A549 (cell line): ENCODE results near the gene GRK5. TPM values are rescaled to one million over a fixed set of nuclear protein-coding genes. Genes with fewer than 3 reads are reported as not detected.

Experiments
- ATAC-seq, 2 experiments: fragments of 200-7000 bp in 1 of 2; fragments of >200 bp in 1 of 2; cut with Nextera tagmentation in 1 of 2; cut with Tn5 transposase in 1 of 2; 3 replicates each; pipeline versions ENCODE4 v1.8.0 to v1.9.1; 2018 to 2020; ENCODE audit warnings: mild to moderate bottlenecking in 1 of 2, moderate library complexity in 1 of 2
- CTCF ChIA-PET: fragments of 300-600 bp; sonication (Branson Sonifier 250); formaldehyde crosslinking; extraction: SDS; loops from one replicate; lab custom pipeline; 2021; ENCODE audit warnings: antibody characterized with exemption, inconsistent platforms; lab: Yijun Ruan, JAX
- POLR2A ChIA-PET: fragments of 350-600 bp; formaldehyde crosslinking; extraction: SDS; loops from one replicate; lab custom pipeline; 2021; ENCODE audit warnings: antibody characterized with exemption, inconsistent platforms; lab: Yijun Ruan, JAX
- DNase-seq, 2 experiments: peaks; one replicate each; pipeline versions ENCODE4 v3.0.0 to v3.0.0-alpha.2; 2011 to 2016; ENCODE audit warnings: low read depth in 1 of 2, low spot score in 1 of 2
- FAIRE-seq: peaks from 2 replicates; lab custom pipeline; 2011; peaks lifted over from hg19 to GRCh38; lab: Jason Lieb, UNC
- H3K27ac ChIP-seq, 2 experiments: fragments of >200 bp; sonication (Bioruptor Twin); formaldehyde crosslinking; 3 replicates each; pipeline ENCODE4 v1.5.1; 2016 to 2017
- H3K4me1 ChIP-seq: fragments of >200 bp; sonication (Bioruptor Twin); formaldehyde crosslinking; 3 replicates; pipeline ENCODE4 v1.6.1; 2016
- H3K4me2 ChIP-seq: fragments of >200 bp; sonication (Bioruptor Twin); formaldehyde crosslinking; 3 replicates; pipeline ENCODE4 v1.6.1; 2016
- H3K4me3 ChIP-seq: fragments of >200 bp; sonication (Bioruptor Twin); formaldehyde crosslinking; 3 replicates; pipeline ENCODE4 v1.5.1; 2016
- H3K9me3 ChIP-seq: fragments of >200 bp; sonication (Bioruptor Twin); formaldehyde crosslinking; 3 replicates; pipeline ENCODE4 v1.6.1; 2016
- ATOH8 ChIP-seq: fragments of 250-450 bp; sonication (Bioruptor Pico); IDR thresholded peaks from 2 replicates; pipeline ENCODE4 v1.5.0; 2020; ENCODE audit warnings: low read depth, mild to moderate bottlenecking, moderate library complexity
- BCL3 ChIP-seq: fragments of >200 bp; sonication (Bioruptor Twin); formaldehyde crosslinking; IDR thresholded peaks from 3 replicates; pipeline ENCODE4 v1.6.1; 2016
- CHD2 ChIP-seq: fragments of 150-350 bp; IDR thresholded peaks from 2 replicates; pipeline ENCODE4 v1.6.1; 2014; ENCODE audit warnings: low read length; ENCODE audit not compliant: partially characterized antibody
- CHD4 ChIP-seq: fragments of 200-600 bp; sonication (generic); IDR thresholded peaks from 2 replicates; pipeline ENCODE4 v1.6.1; 2016; ENCODE audit warnings: antibody characterized with exemption, mild to moderate bottlenecking, borderline replicate concordance
- E2F6 ChIP-seq: IDR thresholded peaks from 2 replicates; pipeline ENCODE4 v1.6.1; 2012; ENCODE audit warnings: low read depth, borderline replicate concordance
- ELK1 ChIP-seq: fragments of 150-350 bp; IDR thresholded peaks from 2 replicates; pipeline ENCODE4 v1.6.1; 2014; ENCODE audit warnings: low read depth, mild to moderate bottlenecking, low read length
- ESRRA ChIP-seq: fragments of 150-350 bp; IDR thresholded peaks from 2 replicates; pipeline ENCODE4 v1.6.1; 2014; ENCODE audit warnings: mild to moderate bottlenecking, low read length, borderline replicate concordance
- GATA3 ChIP-seq: IDR thresholded peaks from 2 replicates; pipeline ENCODE4 v1.6.1; 2012; ENCODE audit warnings: borderline replicate concordance
- HES2 ChIP-seq: fragments of >200 bp; sonication (Bioruptor Twin); formaldehyde crosslinking; IDR thresholded peaks from 2 replicates; pipeline ENCODE4 v1.6.1; 2016
- HOXA7 ChIP-seq: fragments of 250-450 bp; sonication (Bioruptor Pico); IDR thresholded peaks from 2 replicates; pipeline ENCODE4 v1.5.0; 2020; ENCODE audit warnings: mild to moderate bottlenecking, moderate library complexity
- MAZ ChIP-seq: fragments of 150-350 bp; IDR thresholded peaks from 2 replicates; pipeline ENCODE4 v1.6.1; 2014; ENCODE audit warnings: antibody characterized with exemption, low read depth, low read length, borderline replicate concordance
- MYC ChIP-seq: IDR thresholded peaks from 2 replicates; pipeline ENCODE4 v1.6.1; 2012; ENCODE audit warnings: mild to moderate bottlenecking, inconsistent platforms, low read length, improper control_type of control experiment, borderline replicate concordance
- NR3C1 ChIP-seq: fragments of >200 bp; sonication (Bioruptor Twin); formaldehyde crosslinking; IDR thresholded peaks from 3 replicates; pipeline ENCODE4 v1.6.1; 2017
- PBX3 ChIP-seq: IDR thresholded peaks from 2 replicates; pipeline ENCODE4 v1.6.1; 2012
- RCOR1 ChIP-seq: fragments of 150-350 bp; IDR thresholded peaks from 2 replicates; pipeline ENCODE4 v1.6.1; 2014; ENCODE audit warnings: antibody characterized with exemption, low read length, low read depth
- RNF2 ChIP-seq: fragments of 200-600 bp; sonication (generic); IDR thresholded peaks from 2 replicates; pipeline ENCODE4 v1.6.1; 2016; ENCODE audit warnings: low read depth, mild to moderate bottlenecking, antibody characterized with exemption, moderate library complexity, borderline replicate concordance
- SMC3 ChIP-seq: fragments of >200 bp; sonication (Bioruptor Twin); formaldehyde crosslinking; IDR thresholded peaks from 3 replicates; pipeline ENCODE4 v1.6.1; 2018; ENCODE audit warnings: inconsistent platforms
- TP53 ChIP-seq: fragments of 250-450 bp; sonication (Bioruptor Pico); IDR thresholded peaks from 2 replicates; pipeline ENCODE4 v1.5.0; 2021; ENCODE audit warnings: mild to moderate bottlenecking, moderate library complexity
- ZFP36 ChIP-seq: fragments of 450-650 bp; IDR thresholded peaks from 2 replicates; pipeline ENCODE4 v1.6.1; 2014; ENCODE audit warnings: borderline replicate concordance; ENCODE audit not compliant: partially characterized antibody
- ZNF302 ChIP-seq: fragments of 250-450 bp; sonication (Bioruptor Pico); IDR thresholded peaks from 2 replicates; pipeline ENCODE4 v1.9.0; 2021; ENCODE audit warnings: inconsistent platforms, mild to moderate bottlenecking, moderate library complexity
- WGBS: methylation state at CpG from one replicate; pipeline ENCODE4 v1.1.6; 2017; ENCODE audit errors: missing lambda C conversion rate; 5-methylcytosine and 5-hydroxymethylcytosine counted together
- polyA plus RNA-seq, 4 experiments: library from polyadenylated mRNA; depleted of rRNA in 3 of 4; stranded (reverse); fragments of >200 nt; fragmentation: RNase III in 1 of 4; extraction: RNeasy Plus Mini Kit Qiagen cat#74134 plus additional on column Dnase treatment in 1 of 4; gene quantifications; 2 replicates in 3 of 4; 3 replicates in 1 of 4; pipeline ENCODE4 v1.2.3, GENCODE V29; 2011 to 2017

GRK5 gene
- polyA plus RNA-seq, 2 of the 4 experiments (the other 2 are of a cell fraction) = 5.0 to 7.9 TPM

- TF ChIP-seq TP53 (CRISPR knock-in tag) = no peak
- TF ChIP-seq CHD2 = no peak
- TF ChIP-seq, all 56 proteins: peak for 0
Measured at GRCh38 chr10:119498889-119499676, 291.7 kb downstream of the GRK5 start (continued).

GRCh38 chr10:119499677-119500002, 292.3 kb downstream of the GRK5 start:
- WGBS = 83% methylated on average over 5 of the region's 5 CpGs
- DNase-seq = no peak
- no peak for TF ChIP-seq MAZ
- no peak for TF ChIP-seq PBX3
- no peak for TF ChIP-seq NR3C1
- no peak for TF ChIP-seq HOXA7 (CRISPR knock-in tag)
- TF ChIP-seq ELK1 = no peak
- no peak for TF ChIP-seq ZNF302 (CRISPR knock-in tag)
- no peak for TF ChIP-seq RCOR1
- no peak for TF ChIP-seq GATA3
- no peak for TF ChIP-seq BCL3
- no peak for TF ChIP-seq ESRRA
- TF ChIP-seq MYC = no peak
- no peak for TF ChIP-seq RNF2
- no peak for TF ChIP-seq E2F6
- TF ChIP-seq HES2 = no peak
- TF ChIP-seq ZFP36 = no peak
- TF ChIP-seq CHD4 = no peak
- TF ChIP-seq ATOH8 = no peak
- TF ChIP-seq SMC3 = no peak
- no peak overlapping the region for H3K4me2 ChIP-seq
- peaks cover 6% of the 10 kb centered on the region for H3K4me1 ChIP-seq
- POLR2A ChIA-PET = no interaction called here
- CTCF ChIA-PET = interaction anchor here (0.9 to 3.6 kb wide), 5 partner anchors 10 to 300 kb away, joined by 3 to 19 read pairs (median 4); partner anchors contain the start of gene RGS10
- no peak for ATAC-seq
- H3K27ac ChIP-seq = no peak overlapping the region
- no peak overlapping the region for H3K4me3 ChIP-seq
- no peak for FAIRE-seq
- no peaks in the 10 kb centered on the region for H3K9me3 ChIP-seq
